ENCODE data around the gene CMTM8. TPM values are rescaled to one million over a fixed set of nuclear protein-coding genes. Genes with fewer than 3 reads are reported as not detected.
A peak's percentile ranks its signal among the peaks of the same experiment; 100 is the strongest.

The CMTM8 gene
- total RNA-seq, 1 experiment from 2014 or later: 9.0 TPM

- TF ChIP-seq ERG (CRISPR knock-in tag; IDR thresholded peaks at IDR 0.05) (no peak), FOXK1 (CRISPR knock-in tag; IDR thresholded peaks at IDR 0.05) (no peak), SOX15 (CRISPR knock-in tag; IDR thresholded peaks at IDR 0.05) (no peak), SMAD3 (CRISPR knock-in tag; IDR thresholded peaks at IDR 0.05; ENCODE audit: borderline replicate concordance) (no peak), AR (CRISPR knock-in tag; IDR thresholded peaks at IDR 0.05) (no peak), SP1 (CRISPR knock-in tag; conservative IDR thresholded peaks at IDR 0.05) (no peak), TCF7 (CRISPR knock-in tag; IDR thresholded peaks at IDR 0.05; ENCODE audit: low read depth) (no peak), CREM (CRISPR knock-in tag; IDR thresholded peaks at IDR 0.05) (no peak), JAZF1 (CRISPR knock-in tag; IDR thresholded peaks at IDR 0.05) (no peak), RORB (CRISPR knock-in tag; IDR thresholded peaks at IDR 0.05) (no peak), MYBL2 (CRISPR knock-in tag; IDR thresholded peaks at IDR 0.05) (no peak), NR3C1 (CRISPR knock-in tag; conservative IDR thresholded peaks at IDR 0.05; ENCODE audit: low read depth) (no peak), ETV6 (CRISPR knock-in tag; IDR thresholded peaks at IDR 0.05) (peak; percentile 14; the same call in 1 of the 2 replicates), ZNF416 (CRISPR knock-in tag; IDR thresholded peaks at IDR 0.05) (no peak), FOXJ3 (CRISPR knock-in tag; IDR thresholded peaks at IDR 0.05; ENCODE audit: borderline replicate concordance) (no peak), ESRRA (CRISPR knock-in tag; IDR thresholded peaks at IDR 0.05; ENCODE audit: borderline replicate concordance) (no peak), ZNF263 (CRISPR knock-in tag; IDR thresholded peaks at IDR 0.05; ENCODE audit: low read depth) (no peak), ZNF317 (CRISPR knock-in tag; IDR thresholded peaks at IDR 0.05; ENCODE audit: borderline replicate concordance, low read depth) (no peak), USF2 (CRISPR knock-in tag; IDR thresholded peaks at IDR 0.05) (no peak), ZNF232 (CRISPR knock-in tag; IDR thresholded peaks at IDR 0.05) (no peak), HMGXB4 (CRISPR knock-in tag; IDR thresholded peaks at IDR 0.05) (peak; percentile 59; the same call in 1 of the 2 replicates), GRHL2 (CRISPR knock-in tag; IDR thresholded peaks at IDR 0.05; ENCODE audit: insufficient replicate concordance, severe bottlenecking) (no peak), MAX (CRISPR knock-in tag; IDR thresholded peaks at IDR 0.05) (peak; percentile 71)
- TF ChIP-seq, protein P1, sequence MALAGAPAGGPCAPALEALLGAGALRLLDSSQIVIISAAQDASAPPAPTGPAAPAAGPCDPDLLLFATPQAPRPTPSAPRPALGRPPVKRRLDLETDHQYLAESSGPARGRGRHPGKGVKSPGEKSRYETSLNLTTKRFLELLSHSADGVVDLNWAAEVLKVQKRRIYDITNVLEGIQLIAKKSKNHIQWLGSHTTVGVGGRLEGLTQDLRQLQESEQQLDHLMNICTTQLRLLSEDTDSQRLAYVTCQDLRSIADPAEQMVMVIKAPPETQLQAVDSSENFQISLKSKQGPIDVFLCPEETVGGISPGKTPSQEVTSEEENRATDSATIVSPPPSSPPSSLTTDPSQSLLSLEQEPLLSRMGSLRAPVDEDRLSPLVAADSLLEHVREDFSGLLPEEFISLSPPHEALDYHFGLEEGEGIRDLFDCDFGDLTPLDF (CRISPR knock-in tag; IDR thresholded peaks at IDR 0.05): no peak
- TF ChIP-seq, protein P2, sequence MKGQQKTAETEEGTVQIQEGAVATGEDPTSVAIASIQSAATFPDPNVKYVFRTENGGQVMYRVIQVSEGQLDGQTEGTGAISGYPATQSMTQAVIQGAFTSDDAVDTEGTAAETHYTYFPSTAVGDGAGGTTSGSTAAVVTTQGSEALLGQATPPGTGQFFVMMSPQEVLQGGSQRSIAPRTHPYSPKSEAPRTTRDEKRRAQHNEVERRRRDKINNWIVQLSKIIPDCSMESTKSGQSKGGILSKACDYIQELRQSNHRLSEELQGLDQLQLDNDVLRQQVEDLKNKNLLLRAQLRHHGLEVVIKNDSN (CRISPR knock-in tag; IDR thresholded peaks at IDR 0.05): no peak
- TF ChIP-seq, protein P3, sequence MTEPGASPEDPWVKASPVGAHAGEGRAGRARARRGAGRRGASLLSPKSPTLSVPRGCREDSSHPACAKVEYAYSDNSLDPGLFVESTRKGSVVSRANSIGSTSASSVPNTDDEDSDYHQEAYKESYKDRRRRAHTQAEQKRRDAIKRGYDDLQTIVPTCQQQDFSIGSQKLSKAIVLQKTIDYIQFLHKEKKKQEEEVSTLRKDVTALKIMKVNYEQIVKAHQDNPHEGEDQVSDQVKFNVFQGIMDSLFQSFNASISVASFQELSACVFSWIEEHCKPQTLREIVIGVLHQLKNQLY (CRISPR knock-in tag; IDR thresholded peaks at IDR 0.05): no peak
- TF ChIP-seq, protein P4, sequence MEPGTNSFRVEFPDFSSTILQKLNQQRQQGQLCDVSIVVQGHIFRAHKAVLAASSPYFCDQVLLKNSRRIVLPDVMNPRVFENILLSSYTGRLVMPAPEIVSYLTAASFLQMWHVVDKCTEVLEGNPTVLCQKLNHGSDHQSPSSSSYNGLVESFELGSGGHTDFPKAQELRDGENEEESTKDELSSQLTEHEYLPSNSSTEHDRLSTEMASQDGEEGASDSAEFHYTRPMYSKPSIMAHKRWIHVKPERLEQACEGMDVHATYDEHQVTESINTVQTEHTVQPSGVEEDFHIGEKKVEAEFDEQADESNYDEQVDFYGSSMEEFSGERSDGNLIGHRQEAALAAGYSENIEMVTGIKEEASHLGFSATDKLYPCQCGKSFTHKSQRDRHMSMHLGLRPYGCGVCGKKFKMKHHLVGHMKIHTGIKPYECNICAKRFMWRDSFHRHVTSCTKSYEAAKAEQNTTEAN (CRISPR knock-in tag; IDR thresholded peaks at IDR 0.05): no peak
Observed at GRCh38 chr3:32237670-32238452, 619 bp upstream of the CMTM8 start (continued).
